HG03039 (cell line): ENCODE measurements around the gene CABP2.
"Not testable (repeated sequence)": the region's sequence is repeated elsewhere in the genome, so short reads cannot be mapped to it uniquely, and the experiment has no call there.

Experiments used
- ATAC-seq: cut with Tn5 transposase; IDR thresholded peaks from one replicate; pipeline ENCODE4 v1.9.1; 2021; ENCODE audit warnings: mild to moderate bottlenecking, moderate library complexity; ENCODE audit not compliant: unreplicated experiment

CABP2 gene

GRCh38 chr11:67539550-67539949 lies 16.3 kb upstream of the CABP2 start:
- ATAC-seq = no peak

- ATAC-seq = no peak
Measured at GRCh38 chr11:67538823-67539505, 15.7 kb upstream of the CABP2 start.

DNA sequence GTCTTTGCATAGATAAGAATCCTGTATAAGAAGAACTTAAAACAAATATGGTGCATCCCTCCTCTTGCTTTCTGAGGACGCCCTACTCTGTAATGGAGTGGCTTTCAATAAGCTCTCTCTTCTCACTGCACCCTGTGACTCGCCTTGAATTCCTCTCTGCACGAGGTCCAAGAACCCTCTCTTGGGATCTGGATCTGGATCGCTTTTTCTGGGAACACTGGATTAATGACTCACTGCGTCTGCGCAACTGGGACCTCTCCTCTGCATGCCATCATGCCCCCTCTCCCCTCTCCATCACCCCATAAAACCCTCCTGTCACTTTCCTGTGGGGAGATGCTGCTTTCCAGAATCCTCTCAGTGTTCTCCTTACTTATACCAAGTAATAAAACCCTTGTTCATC lies 15.1 kb upstream of the CABP2 start:
- no peak for ATAC-seq

DNA sequence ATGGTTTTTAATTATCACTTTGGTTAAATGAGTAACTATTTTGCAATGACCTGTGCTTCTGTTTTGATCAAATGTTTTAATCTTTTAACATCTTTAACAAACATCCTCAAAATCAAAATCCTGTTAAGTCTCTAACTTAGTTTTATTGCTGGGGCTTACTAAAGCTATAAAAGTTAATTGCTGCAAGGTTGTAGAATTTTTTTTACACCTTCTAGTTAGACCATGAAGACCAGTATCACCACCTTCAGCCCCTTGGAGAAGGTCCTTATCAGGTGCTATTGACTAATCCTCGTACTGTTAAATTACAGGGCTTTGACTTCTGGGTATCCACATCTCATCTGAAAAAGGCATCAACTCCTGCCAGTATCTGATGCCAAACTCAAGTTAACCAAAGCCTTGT lies 12.3 kb upstream of the CABP2 start:
- no peak for ATAC-seq

- ATAC-seq = no peak
Measured at GRCh38 chr11:67534070-67534679, 10.9 kb upstream of the CABP2 start.

DNA sequence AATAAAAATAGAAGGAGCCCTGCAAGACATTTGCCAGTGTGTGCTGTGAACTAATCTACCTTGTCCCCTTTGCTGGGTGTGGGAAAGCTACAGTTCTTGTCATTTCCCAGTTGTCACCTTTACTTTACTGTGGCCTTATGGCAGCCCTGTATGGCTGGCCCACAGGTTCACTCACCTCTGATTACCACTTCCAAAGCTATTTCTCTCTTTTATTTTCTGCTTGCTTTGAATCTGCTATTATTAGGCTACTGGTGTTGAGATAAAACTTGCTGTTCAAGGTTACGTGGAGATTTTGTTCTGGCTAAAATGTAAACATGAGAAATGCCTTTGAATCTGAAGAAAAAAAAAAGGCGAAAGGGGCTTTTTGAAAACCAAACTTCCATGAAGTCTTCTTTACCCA lies 9.6 kb upstream of the CABP2 start:
- ATAC-seq = no peak

DNA sequence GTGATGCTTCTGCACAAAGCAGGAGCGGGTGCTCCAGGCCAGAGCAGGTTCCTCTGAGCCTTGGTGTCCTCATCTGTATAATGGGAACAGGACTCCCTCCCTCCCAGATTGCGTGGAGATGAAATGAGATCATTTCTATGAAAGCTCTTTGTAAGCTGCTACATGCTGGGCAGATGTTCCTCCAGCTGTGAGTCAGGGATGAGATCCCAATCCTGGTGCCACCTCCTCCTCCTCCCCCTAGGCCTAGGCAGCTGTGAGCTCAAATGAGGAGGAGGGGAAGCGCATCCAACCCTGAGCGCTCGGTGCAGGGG lies 7.0 kb upstream of the CABP2 start:
- ATAC-seq = no peak

GRCh38 chr11:67528376-67528775 lies 5.1 kb upstream of the CABP2 start:
- no peak for ATAC-seq

DNA sequence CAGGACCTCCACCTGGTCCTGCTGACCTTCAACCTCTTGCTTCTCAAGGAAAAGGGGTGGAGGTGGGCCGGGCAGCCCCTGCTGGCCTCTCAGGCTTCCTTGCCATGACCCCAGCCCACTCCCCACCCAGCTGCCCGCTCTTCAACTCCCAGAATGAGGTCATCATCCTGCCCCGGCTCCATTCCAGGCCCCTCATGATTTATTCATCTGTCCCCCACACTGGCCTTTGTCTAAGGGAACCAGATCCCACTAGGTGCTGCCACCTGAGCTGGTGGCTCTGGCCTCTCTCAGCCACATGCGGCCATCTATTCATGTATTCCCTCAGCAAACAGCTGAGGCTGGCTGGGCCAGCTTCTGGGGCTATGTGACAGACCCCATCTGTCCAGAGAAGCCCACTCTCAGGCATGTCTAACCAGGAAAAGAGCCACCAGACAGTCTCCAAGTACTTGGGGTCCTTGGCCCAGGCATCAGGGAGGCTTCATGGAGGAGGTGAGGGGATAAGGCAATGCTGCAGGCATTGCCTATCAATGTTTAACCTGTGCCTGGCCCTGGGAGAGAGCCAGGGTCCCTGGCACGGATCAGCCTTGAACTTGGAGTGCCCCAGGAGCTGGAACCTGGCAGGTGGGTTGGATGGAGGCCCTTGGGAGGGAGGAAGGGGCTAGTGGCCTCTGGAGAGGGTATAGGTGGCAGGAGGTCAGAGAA lies 2.2 kb upstream of the CABP2 start:
- ATAC-seq = no peak

DNA sequence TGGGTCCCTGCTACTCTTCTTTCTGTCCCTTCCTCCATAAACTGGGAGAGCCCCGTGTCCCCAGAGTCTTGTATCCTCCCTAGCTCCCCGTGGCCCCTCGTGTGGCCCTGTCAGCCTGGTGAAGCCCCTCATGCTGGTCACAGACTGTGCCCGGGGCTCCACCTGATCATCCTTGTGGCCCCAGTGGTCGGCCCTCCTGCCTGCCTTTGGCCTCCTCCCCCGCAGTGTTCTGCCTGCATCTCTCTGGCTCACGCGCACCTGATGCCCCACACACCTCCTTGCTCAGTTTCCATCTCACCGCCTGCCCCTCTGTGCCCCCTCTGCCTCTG lies 1.2 kb upstream of the CABP2 start:
- no peak for ATAC-seq

DNA sequence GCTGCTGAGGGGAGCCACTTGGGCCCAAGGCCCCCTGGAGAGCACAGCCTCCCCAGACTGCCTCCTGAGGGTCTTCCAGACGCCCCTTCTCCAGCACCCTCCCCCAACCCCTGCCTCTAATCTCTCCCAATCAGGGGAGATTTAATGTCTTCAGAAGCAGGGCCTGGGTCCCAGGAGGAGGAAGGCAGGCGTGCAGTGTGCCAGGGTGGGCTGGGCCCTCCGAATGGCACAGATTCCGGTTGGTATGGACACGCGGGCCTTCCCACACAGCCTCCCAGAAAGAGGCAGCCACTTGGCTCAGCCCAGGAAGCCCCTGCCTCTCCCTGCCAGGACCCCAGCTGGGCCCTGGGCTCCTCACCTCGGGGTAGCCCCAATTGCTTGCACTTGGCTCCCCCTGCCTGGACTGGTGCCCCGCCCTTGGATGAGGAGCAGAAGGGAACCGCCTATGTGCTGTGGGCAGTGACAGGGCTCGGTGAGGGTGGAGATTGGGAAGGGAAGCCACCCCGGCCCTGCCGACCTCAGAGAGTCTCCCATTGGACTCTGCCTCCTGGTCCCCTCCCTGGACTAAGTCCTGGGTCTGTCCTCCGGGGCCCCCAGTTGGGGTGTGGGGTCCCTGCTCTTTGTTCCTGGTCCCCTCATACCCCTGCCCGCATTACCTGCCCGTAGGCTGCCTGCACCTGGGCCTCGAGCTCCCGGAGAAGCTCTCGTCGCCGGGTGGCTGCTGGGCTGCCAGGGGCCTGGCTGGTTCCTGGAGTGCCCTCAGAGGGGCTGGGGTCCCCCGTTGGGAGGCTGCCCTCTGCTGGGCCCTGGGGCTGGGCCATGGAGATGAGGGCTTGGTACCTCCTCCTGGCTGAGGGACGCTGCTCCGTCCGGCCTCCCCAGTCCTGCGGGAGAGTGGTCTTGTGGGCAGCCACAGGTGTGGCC lies 572 bp upstream of the CABP2 start:
- no peak for ATAC-seq

- ATAC-seq = no peak
Measured at GRCh38 chr11:67522338-67522737, 908 bp downstream of the CABP2 start.

GRCh38 chr11:67521924-67522323 lies 1.3 kb downstream of the CABP2 start:
- ATAC-seq = no peak

DNA sequence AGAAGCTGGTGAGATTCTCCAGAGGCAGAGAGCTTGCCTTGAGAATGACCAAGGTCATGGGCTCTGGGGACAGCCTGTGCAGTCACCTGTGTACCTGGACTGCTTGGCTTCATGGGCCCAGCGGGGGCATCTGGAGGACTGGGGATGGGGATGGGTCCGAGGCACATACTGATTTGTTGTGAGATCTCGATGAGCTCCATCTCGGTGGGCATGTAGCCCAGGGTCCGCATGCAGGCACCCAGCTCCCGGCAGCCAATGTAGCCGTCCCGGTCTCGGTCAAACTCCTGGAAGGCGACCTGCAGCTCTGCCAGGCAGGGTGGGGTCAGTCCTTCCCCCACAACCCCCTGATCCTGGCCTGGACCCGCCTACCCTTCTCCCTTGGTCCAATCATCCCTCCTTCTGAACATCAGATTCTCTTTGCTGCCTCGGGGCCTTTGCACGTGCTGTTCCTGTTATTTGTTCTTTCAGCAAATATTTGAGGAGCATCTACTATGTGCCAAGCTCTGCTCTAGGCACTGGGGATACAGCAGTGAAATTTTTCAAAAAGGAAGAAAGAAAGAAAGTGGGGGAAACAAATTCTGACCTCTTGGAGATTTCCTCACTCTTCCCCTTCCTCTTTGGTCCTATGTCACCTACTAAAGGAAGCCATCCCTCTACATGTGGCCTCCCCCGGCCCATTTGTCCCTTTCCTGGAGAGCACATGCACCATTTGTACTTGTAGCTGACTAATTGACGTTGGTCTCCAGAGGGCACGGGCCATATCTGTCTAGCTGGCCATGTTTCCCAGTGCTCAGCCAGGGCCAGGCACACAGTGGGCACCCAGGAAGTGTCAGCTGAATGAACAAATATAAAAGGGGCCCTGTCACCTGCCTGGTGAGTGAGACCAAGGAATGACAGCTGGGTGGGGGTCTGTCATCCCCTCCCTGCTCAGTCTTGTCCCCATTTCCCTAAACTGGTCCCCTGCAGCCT lies 2.1 kb downstream of the CABP2 start:
- ATAC-seq = no peak

GRCh38 chr11:67519726-67520125 lies 3.5 kb downstream of the CABP2 start:
- ATAC-seq = no peak

DNA sequence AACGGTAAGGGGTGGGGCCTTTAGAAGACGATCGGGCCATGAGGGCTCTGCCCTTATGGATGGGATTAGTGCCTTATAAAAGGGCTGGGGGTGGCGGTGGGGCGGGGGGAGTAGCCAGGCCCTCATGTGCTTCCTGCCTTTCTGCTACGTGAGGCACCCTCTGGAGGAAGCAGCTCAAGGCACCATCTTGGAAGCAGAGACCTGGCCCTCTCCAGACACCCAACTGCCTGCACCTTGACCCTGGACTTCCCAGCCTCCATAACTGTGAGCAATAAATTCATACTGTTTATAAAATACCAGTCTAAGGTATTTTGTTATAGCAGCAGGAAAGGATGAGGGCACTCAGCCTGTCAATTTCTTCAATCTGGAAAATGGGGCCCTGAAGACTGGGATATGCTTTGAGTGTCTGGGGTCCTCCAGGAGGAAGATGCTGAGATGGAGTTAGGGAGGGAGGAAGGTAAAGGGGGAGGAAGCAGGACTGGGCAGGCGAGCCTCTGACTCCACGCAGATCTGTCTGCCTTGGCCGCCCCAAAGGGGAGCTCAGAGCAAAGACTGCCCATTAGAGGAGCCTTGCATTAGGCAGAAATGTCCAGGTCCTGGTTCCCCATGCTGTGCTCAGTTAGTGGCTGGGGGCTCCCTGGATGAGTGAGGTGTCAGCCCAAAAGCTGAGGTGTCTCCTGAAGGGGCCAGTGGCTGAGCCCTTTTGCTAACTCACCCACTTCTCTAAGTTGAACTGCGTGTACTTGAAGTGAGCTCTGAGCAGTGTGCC lies 5.3 kb downstream of the CABP2 start:
- ATAC-seq = no peak

DNA sequence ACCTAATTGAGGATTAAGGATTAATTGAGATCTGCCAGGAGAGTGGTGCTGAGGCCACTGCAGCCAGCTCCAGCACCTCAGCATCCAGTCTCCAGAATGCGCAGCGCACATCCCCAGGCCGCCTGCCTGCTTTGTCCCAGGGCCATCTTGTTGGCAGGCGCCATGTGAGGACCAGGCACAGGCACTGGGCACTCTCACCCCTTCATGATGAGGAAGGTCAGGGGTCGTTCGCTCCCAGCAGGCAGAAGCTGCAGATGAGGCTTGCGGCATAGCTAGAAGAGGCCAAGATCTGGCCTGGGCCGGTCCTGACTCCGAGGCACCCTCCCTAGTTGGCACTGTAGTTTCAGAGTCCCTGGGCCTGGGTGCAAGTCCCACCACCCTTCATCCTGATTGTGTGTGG lies 6.4 kb downstream of the CABP2 start:
- ATAC-seq = no peak

DNA sequence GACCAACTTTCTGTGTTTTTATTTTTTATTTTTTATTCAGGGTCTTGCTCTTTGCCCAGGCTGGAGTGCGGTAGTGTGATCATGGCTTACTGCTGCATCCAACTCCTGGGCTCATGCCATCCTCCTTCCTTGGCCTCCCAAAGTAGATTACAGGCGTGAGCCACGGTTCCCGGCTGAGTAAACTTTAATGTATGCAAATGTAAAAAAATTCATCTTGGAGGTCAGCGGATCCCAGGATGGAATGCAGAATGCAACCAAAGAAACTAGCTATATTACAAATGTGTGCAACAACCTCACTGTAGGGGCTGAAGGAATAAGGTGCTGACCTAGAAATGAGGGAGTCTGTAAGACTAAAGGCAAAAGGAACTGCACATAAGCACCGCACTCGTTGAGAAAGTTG lies 9.1 kb downstream of the CABP2 start:
- ATAC-seq = no peak

- ATAC-seq = not testable (repeated sequence)
Measured at GRCh38 chr11:67511558-67511957, 11.7 kb downstream of the CABP2 start.

- ATAC-seq = no peak
Measured at GRCh38 chr11:67510023-67510345, 13.3 kb downstream of the CABP2 start.
